ENCODE results near the gene IMMP2L. TPM values are rescaled to one million over a fixed set of nuclear protein-coding genes. Genes with fewer than 3 reads are reported as not detected.

The IMMP2L gene
- total RNA-seq, 1 donor from 2014 or later: 17.8 TPM

- no peaks in the 10 kb centered on the region for H3K36me3 ChIP-seq
- no peak for TF ChIP-seq CTCF (IDR thresholded peaks at IDR 0.05; ENCODE audit: borderline replicate concordance)
- no peak for DNase-seq
- intact Hi-C loops (cut with micrococcal nuclease): no loop called here
- no peaks in the 10 kb centered on the region for H3K27me3 ChIP-seq (ENCODE audit: low read depth)
- no peaks in the 10 kb centered on the region for H3K9me3 ChIP-seq (replicated peaks)
- H3K4me1 ChIP-seq: no peaks in the 10 kb centered on the region
- no peak overlapping the region for H3K27ac ChIP-seq (replicated peaks)
- H3K4me3 ChIP-seq: no peak overlapping the region
Observed at GRCh38 chr7:110809832-110810231, 752.5 kb downstream of the IMMP2L start.

GRCh38 chr7:110808361-110808760 is 753.9 kb downstream of the IMMP2L start:
- no peaks in the 10 kb centered on the region for H3K36me3 ChIP-seq
- DNase-seq: no peak
- no peaks in the 10 kb centered on the region for H3K4me1 ChIP-seq
- intact Hi-C loops (cut with micrococcal nuclease): no loop called here
- no peaks in the 10 kb centered on the region for H3K27me3 ChIP-seq (ENCODE audit: low read depth)
- no peaks in the 10 kb centered on the region for H3K9me3 ChIP-seq (replicated peaks)
- TF ChIP-seq CTCF (IDR thresholded peaks at IDR 0.05; ENCODE audit: borderline replicate concordance): no peak
- no peak overlapping the region for H3K27ac ChIP-seq (replicated peaks)
- H3K4me3 ChIP-seq: no peak overlapping the region

- Histone ChIP-seq H3K4me3 (no peak overlapping the region), H3K36me3 (no peaks in the 10 kb centered on the region), H3K27ac (replicated peaks) (no peak overlapping the region), H3K27me3 (ENCODE audit: low read depth) (no peaks in the 10 kb centered on the region), H3K4me1 (no peaks in the 10 kb centered on the region), H3K9me3 (replicated peaks) (no peaks in the 10 kb centered on the region)
- TF ChIP-seq CTCF (IDR thresholded peaks at IDR 0.05; ENCODE audit: borderline replicate concordance): no peak
- intact Hi-C loops (cut with micrococcal nuclease): no loop called here
- no peak for DNase-seq
Observed at GRCh38 chr7:110804501-110804900, 757.8 kb downstream of the IMMP2L start.

GRCh38 chr7:110803602-110804143 is 758.6 kb downstream of the IMMP2L start:
- TF ChIP-seq CTCF (IDR thresholded peaks at IDR 0.05; ENCODE audit: borderline replicate concordance): no peak
- no peaks in the 10 kb centered on the region for H3K4me1 ChIP-seq
- H3K4me3 ChIP-seq: no peak overlapping the region
- no peak for DNase-seq
- intact Hi-C loops (cut with micrococcal nuclease): no loop called here
- H3K9me3 ChIP-seq (replicated peaks): no peaks in the 10 kb centered on the region
- H3K27me3 ChIP-seq (ENCODE audit: low read depth): no peaks in the 10 kb centered on the region
- no peak overlapping the region for H3K27ac ChIP-seq (replicated peaks)
- H3K36me3 ChIP-seq: no peaks in the 10 kb centered on the region

GRCh38 chr7:110801502-110801901 is 760.8 kb downstream of the IMMP2L start:
- no peaks in the 10 kb centered on the region for H3K4me1 ChIP-seq
- H3K9me3 ChIP-seq (replicated peaks): no peaks in the 10 kb centered on the region
- no peak overlapping the region for H3K27ac ChIP-seq (replicated peaks)
- H3K36me3 ChIP-seq: no peaks in the 10 kb centered on the region
- intact Hi-C loops (cut with micrococcal nuclease): no loop called here
- H3K27me3 ChIP-seq (ENCODE audit: low read depth): no peaks in the 10 kb centered on the region
- no peak for DNase-seq
- H3K4me3 ChIP-seq: no peak overlapping the region
- TF ChIP-seq CTCF (IDR thresholded peaks at IDR 0.05; ENCODE audit: borderline replicate concordance): no peak

Data from left ventricle myocardium inferior (tissue), 1 donor.